ENCODE data around the gene ACACA.
A peak's percentile ranks its signal among the peaks of the same experiment; 100 is the strongest.

The ACACA gene

DNA sequence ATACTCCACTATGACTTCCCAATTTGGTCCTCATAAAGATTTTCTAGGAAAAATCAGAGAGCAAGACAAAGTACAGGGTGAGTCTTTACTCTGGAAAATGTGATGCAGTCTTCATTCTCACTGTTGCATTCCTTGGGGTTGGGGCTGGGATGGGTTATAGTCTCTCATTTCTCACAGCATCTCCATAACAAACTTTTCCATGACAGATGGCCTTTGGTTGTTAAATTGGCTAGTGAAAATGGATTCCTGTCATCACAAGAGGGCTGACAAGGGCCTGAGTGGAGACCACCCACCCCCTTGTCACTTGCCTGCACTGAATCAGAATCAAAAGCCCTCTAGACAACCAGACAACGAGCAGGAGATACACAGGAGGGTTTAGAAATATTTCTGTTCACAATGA is 283.2 kb downstream of the ACACA start:
- DNase-seq, result no peak

DNA sequence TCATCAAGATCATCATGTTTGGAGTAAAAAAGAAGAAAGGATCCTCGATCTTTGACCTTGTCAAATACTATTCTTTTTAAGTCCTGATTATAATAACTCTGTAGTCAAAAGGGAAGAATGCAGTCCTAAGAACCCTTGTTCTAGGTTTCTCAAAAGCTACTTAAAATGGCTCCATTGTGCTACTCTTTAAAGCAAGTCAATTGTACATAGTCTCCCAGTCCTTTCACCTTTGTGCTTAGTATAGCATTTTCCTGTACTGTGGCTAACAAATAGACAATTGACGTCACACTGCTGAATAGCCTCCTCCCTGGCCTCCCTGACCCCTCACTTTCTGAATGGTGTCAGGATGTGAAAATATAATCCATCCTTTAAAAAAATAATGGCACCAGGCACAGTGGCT is 285.0 kb downstream of the ACACA start:
- no peak for DNase-seq

DNA sequence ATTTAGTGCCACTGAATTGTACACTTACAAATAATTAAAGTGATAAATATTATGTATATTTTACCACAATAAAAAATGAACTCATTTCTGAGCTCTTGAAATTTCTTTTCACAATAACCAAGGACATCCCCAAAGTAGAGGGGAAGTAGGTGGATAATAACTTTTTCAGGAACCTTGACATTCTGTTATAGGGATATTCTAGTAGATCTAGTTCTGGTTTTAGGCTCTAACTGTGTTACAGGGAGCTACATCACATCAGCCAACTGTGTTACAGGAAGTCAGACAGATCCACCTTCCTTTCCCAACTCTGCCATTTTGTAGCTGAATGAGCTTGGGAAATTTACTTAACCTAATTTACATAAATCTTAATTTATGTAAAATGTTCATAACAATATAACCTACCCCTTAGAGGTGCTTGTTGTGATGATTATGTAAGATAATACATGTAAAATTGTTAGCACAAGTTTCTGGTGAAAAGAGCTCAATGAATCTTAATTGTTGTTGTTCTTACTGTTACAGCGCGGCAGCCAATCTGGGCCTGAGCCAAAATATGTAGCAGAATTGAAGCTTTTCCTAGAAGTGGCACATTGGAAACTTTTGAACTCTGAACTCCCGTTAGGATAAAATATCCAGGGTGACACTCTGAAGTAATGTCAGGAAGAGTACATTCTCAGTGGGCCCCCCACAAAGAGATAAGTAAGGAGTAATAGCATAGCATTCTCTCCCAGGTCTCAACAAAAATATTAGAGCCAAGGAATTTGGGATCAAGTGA is 288.1 kb downstream of the ACACA start:
- peak; percentile 37 for DNase-seq

DNA sequence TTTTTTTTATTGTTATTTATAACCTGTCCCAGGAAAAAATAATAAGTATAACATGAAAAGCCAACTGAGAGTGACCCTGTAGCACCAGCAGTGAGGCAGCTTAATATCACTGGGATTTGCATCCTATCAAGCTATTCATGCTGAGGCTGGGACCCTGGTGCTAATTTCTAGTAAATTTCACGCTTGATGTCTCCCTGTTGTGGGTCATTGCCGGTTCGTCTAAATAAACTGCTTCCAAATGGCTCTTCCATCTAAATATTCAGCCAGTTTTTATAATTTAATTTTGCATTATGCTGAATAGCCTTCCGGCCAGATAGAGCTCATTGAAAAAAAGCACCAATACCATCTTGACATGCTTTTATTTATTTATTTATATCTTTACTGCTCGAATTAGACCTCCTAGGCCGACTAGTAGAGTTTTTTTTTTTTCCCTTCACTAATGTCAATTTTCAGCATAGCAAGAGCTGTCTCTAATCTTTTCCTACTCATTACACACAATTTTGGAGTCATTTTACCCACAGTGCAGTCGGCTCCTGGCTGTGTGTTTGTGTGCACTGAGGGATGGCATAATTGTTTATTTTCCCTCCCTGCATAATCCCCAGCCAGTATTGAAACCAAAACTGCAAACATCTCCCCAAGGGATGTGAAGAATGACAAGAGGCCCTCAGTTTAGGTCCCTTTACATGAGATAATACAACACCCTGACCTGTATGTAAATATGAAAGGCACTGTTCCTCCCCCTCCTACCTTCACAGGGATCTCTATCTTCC is 289.1 kb downstream of the ACACA start:
- DNase-seq, result peak; percentile 8

DNA sequence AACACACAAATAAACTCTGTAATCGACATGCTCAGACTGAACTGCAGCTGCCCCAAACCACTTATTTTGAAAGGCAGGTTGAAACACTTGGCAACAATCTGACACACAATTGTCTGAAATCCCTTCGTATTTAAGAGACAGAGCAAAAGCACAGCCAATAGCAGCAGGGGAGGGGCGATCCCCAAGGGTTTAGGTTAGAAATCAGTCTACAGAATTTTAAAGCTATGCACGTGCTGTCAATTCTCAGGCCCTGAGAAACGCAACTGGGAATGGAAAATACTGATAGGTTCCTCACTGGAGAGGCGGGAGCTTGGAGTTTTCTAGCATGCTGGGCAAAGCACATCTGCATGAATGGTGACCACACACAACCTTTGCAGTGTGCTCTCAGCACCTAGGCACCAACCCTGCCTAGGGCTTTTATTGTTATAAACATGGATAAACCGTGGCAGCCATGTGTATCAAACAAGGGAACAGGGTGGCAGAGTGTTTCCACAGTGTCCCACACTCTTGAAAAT is 289.9 kb downstream of the ACACA start:
- no peak for DNase-seq

DNA sequence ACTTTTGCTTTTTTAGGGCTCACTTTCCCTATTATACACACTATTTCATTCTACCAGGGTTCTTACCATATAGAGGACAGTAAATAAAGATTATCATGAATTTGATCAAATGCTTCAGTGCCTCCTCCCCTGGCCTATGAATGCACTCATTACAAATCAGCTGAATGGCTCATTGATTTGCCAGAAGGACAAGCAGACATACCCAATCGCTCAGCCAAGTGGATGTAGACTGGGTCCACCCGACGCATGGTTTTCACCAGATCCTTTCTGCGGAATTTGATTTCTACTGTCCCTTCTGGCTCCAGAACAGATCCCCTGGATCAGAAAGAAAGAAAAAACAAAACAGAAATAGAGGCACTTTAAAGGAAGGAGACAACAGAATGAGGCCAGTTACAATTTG is 295.3 kb downstream of the ACACA start:
- DNase-seq, result no peak

DNA sequence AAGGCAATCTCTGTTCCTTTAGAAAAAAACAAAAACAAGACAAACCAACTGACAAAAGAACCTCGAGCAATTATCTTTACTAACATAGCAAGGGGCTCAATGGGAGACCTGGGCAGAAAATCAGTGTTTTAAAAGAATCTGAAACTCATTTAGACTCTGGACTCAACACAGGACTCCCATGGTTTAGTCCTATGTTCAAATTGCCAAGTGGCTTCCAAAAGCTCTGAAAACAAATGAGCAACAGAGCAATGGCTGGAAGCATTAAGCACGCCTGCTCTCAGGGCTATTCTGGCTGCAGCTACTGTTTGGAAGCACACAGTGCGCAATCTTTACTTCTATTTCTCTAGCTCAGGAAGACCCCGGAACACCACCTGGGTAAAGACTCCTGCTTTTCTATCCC is 295.9 kb downstream of the ACACA start:
- no peak for DNase-seq

DNA sequence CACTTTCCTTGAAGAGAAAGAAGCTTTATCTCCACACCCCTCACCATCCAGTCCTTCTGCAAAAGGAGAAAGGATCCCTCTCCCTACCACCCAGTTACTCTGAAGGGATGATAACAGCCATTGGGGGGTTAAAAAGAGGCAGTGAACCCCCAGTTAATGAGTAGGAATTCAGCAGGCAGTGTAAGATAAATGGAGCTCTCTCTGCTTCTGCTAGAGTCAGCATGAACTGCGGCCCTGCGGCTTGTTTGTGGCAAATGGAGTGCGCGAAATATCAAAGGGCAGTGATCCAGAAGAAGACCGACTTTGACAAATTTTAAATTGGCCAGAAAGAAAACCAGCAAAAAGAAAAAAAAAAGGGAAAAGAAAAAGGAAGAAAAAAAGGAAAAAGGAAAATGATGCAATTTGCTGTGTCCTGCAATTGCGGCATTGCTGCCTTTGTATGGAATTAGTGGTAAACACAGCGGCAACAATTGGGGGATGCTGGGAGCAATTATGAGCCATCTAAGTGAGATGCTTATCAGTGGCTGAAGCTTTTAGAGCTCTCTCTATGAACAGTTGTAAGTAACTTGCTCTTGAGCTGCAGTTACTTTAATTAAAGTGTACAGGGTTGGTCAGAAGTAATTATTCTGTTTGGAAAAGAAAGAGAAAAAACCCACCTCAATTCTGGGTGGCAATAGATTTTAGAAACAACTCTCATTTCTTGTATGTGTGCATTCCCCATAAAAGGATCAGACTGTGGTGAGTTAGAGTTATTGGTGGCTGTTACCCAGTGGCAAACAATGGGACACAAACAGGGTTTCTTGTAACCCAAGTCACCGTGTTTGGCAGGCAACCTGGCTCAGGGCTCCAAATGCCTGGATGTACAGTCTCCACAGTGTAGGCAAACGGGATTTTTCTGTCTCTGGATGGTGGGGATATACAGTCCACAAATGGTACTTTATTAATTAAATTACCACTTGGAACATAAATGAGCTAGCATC is 296.6 kb downstream of the ACACA start:
- no peak for DNase-seq

DNA sequence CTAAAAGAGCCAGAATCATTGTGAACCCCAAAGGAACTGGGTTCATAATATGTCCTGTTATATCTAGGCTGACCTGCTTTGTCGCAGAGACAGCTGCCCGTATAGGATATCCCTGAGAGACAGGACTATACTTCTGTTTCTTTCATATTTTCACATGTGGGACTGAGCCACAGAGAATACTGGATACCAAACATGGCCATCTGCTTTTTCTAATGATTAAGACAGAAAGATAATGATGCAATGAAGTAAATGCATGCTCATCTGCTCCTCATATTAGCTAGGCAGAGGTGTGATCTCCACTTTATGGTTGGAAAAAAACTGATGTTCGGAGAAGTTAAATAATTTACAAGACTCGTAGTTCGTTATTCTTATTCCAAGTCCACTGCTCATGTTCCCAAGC is 297.5 kb downstream of the ACACA start:
- DNase-seq, result no peak

DNA sequence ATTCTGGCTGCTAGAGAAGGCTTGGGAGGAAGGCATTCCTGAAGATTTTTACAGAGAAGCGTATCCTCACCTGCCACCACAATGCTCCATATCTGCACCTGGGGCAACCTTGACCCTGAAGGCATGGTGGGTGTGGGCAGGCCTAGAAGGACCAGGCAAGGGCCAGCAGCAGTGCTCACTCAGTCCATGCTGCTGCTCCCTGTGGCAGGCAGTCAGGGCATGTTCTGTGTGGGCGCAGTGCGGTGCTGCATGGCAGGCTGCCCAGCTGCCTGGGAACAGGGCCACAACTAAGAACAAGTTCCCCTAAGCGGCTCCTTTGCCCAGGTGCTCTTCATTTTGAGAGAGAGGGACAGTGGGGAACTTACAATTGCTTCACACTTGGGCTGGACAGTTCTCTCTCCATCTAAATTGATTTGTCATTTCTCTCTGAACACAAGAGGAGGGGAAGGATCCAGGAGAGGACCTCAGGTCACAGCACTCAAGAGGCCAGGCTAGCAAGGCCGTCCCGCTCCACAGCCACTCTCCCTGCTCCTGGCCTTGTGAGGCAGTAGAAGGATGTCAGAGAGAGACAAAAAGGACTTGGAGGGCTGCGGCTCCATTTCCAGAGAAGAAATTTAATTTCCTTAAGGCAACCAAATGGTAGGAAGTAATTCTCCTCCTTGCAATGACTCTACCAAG is 299.1 kb downstream of the ACACA start:
- no peak for DNase-seq

DNA sequence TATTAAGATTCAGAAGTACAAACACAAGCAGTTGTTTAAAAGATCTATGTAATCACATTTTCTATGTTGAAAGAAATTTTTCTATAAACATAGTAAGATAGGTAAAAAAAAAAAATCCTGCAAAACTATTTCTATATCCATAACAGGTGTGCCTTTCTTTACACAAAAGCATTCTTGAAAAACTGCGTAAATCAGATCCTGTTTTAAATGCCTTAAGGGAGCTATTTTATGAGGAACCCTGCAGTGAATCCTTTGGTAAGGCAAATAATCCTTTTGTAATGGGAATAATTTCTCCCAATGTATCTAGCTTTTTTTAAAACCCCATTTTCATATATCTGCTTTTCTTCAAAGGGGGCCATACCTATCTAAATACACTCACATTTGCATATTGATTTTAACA is 300.6 kb downstream of the ACACA start:
- no peak for DNase-seq

DNA sequence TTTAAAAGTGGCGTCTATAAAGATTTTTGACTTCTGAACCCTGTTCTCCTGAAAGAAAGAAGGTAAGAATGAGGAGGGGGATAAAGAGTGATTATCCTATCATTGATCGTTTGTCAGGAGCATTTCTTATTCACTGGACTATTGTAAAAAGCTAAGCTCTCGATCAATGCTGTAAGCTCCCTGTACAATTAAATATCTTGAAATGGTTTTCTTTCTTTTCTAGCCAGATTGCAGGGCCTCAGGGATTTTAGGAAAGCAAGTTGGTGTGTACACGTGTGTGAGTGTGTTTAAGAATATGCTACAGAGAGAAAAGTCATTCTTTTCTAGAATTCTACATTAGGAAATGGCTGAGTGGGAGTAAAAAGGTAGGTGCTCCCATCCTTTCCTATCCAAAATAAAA is 303.4 kb downstream of the ACACA start:
- no peak for DNase-seq

DNA sequence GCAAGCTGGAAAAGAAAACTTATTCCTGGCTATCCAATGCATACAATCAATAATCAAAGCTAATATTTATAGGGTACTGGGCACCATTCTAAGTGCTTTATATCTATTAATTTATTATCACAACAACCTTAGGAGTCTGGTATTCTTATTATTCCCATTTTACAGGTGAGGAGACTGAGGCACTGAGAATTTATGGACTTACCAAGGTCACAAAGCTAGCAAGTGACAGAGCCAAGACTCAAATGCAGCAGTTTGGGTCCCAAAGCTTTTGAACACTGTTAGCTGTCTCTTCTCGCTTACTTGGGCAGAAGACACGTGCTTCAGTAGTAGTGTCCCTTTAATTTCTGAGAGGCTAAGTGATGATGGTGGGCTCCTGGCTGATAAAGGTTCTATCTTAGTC is 305.3 kb downstream of the ACACA start:
- DNase-seq, result no peak

DNA sequence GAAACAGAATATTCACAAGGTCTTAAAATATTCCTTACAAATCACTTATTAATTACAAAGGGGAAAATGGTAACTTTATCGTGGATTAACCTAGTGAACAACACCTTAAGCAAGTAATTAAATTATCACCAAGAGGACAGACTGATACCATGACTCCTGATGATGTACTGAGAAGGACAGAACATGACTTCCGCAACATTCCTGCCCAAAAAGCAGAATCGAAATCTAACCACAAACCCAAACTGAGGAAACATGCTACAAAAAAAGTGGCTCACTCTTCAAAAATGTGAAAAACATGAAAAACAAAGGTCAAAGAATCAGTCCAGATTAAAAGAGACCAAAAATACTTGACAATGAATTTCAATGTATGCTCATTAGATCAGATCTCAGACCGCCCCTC is 306.4 kb downstream of the ACACA start:
- peak; percentile 63 for DNase-seq

DNA sequence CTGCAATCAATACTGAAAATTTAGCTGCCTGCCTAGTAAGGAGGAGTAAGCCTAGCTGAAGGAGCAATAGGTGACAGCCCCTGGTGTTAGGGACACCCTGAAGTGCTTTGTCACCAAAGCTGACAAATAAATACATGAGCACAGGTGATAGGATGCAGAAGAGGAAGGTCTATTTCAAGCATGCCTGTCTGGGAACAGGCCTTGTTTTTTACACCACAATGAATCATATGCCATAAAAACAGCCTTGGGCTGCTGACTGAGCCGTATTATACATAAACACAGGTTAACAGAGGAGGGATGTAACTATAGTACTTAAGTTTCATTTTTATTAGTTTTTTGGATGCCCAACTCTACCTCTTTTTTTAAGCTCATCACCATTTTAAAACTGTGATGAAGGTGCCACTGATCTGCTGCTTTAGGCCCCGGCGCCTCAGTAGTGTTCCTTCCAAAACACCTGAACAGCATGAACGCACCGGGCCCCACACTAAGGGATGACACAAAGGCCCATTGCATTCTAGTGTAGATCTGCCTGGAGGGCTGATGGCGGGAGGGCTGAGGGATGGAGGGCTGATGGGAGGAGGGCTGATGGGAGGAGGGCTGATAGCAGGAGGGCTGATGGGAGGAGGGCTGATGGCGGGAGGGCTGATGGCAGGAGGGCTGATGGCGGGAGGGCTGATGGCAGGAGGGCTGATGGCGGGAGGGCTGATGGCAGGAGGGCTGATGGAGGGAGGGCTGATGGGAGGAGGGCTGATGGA is 307.5 kb downstream of the ACACA start:
- no peak for DNase-seq

DNA sequence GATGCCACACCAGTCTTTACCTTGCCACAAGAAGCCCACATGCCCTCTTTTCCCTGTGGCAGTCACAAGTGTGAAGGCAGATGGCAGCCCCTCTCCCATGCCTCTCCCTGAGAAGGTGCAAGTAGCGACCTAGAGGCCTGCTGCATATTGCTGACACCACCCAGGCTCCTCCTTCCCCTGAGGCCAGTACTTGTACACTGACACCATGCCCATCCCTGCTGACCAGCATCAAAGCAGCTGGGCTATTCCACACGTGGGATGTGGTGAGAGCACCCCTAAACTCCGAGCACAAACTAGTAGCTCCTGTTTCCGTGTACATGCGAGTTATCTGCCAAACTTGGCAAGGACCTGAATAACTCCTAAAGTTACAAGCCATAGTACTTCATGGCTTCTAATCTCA is 308.5 kb downstream of the ACACA start:
- no peak for DNase-seq

DNA sequence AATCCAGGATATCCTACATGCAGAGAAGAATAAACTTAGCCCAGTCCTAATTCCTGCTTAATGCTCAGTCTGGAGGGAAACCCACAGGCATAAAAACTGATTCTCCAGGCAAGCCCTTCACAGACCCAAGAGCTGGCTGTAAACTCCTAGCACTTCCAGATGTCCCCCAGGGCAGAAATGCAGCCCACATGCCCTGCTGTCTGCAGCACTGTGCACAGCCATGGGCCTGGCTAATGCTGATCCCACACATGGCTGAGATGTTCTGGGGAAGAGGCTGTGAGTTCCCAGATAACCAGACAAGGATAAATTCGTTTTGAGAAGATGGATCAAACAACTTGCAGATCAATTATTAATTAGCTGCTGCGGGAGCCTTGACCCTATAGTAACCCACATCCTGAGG is 309.5 kb downstream of the ACACA start:
- DNase-seq, result no peak

DNA sequence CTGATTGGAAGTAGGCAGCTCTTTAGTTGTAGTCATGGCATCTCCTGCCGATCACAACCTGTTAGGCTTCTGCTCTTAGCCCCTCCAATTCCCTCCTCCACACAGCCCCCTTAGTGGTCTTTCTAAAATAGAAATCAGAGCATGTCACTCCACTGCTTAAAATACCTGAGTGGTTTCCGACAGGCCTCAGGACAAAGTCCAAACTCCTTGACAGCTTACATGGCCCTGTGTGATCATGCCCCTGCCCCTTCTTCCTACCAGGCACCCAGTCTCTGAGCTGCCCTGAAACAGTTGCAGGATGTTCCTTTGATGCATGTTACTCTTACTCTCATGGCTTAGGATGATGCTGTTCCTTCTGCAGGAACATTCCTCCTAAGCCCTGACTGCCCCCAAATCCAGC is 310.6 kb downstream of the ACACA start:
- DNase-seq, result no peak

DNA sequence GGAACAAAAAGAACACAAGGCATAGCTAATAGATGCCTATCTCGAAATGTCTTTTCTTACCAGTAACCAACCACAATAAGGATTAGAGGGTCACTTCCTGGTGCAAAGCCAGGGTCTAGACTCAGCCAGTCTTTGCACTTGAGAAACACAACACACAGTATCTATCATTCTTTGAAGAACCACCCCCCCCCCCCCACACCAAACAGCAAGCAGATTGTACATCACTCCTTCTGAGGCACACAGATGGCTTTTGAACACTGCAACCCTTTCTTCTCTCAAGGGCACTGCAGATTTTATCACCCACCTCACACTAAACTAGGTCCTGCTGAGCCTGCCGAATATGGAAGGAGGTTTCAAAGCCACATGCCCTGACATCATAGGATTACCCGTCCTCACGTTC is 312.2 kb downstream of the ACACA start:
- no peak for DNase-seq

DNA sequence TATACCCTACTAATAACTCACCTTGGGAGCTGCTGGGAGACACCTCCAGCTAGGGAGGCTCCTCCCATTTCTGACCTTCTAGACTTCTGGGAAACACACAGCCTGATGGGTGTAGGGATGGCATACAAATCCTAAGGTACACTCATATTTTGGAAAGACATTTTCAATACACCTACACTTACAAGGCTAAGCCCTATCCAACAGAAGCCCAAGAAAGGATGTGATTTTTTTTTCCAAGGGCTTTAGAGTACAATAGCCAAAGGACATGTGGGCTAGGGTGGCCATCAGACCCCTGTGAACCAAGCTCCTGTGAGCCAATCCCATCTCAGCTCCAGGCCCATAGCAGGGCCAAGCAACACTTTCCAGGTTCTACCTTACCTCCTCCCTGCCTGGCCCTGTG is 313.9 kb downstream of the ACACA start:
- DNase-seq, result no peak

DNA sequence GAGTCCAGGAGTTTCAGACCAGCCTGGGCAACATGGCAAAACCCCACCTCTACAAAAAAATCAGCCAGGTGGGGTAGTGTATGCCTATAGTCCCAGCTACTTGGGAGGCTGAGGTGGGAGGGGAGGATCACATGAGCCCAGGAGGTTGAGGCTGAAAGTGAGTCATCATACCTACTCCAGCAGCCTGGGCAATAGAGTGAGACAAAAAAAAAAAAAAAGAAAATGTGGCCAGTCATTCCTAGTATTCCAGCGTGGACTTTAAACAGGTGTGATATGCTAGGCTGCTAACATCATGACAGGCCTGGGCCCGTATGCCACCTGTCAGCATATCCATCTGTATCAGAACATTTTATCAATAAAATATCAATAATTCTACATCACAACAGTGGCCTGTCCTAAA is 314.6 kb downstream of the ACACA start:
- DNase-seq, result no peak

DNA sequence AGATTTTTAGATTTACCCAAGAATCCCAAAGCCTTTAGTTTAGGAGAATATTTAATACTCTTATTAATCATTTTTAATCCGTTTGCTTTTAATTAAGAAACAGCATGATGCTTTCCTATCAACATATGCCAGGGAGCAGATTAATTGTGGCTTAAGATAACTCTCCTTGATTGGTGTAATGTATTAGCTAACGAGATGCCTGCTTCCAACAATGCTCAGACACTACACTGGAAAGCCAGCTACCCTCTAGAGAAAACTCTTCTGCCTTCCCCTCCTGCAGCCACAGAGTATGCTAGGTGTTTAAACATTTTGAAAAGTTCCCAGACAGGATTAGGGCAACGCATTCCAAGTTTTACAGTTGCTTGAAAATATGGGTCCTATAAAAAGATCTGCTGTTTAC is 315.7 kb downstream of the ACACA start:
- no peak for DNase-seq

Measured in inflammatory macrophage treated with lipopolysaccharide for 4 hours (primary cell).